ENCODE data around the gene CADPS2. TPM values are rescaled to one million over a fixed set of nuclear protein-coding genes. Genes with fewer than 3 reads are reported as not detected.

Gene CADPS2
- total and polyA plus RNA-seq, 4 experiments from 2014 or later, result not detected

DNA sequence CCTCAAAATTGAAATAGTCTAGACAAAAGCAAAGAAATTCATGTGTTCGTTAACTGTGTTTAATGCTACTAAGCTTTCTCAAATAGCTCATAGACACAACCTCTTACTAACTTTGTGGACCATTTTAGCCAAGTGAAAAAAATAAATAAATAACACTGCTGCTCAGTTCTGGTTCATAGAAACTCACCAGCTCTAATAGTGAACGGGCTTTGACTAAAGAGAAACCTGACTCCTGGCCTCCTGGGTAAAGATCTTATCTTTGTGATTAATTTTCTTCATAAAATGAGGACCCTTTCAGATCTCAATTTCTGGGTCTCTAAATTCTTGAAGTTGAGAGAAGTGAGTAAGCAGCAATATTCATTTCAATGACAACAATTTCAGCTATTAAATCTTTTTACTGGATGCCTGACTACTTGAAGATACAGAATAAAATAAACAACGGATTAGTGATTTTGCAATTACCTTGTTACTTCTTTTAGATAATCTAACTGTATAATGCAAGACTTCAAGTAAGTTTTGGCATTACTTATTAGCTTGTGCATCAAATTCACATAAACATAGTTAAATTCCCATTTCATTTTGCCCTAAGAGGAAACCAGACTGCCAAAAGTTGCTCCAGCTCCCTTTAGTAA, 3.1 kb downstream of the CADPS2 start:
- H3K27me3 ChIP-seq (ENCODE audit: insufficient read depth, low read length), result peaks cover 16% of the 10 kb centered on the region
- no peaks in the 10 kb centered on the region for H3K36me3 Mint-ChIP-seq
- no peak overlapping the region for H3K27ac ChIP-seq (ENCODE audit: low read depth, low read length)
- no peak for DNase-seq
- H3K4me1 Mint-ChIP-seq, result peaks cover 1 to 10% (median 5%) of the 10 kb centered on the region in 4 donors
- no peaks in the 10 kb centered on the region for H3K9me3 ChIP-seq (ENCODE audit: control insufficient read depth in 1 of 2, low read length in 2 of 2)
- CTCF ChIA-PET (ENCODE audit: partially characterized antibody), result no interaction called here
- no peak overlapping the region for H3K27ac Mint-ChIP-seq
- POLR2A ChIA-PET (ENCODE audit: partially characterized antibody), result no interaction called here
- intact Hi-C loops (cut with micrococcal nuclease), result no loop called here
- peaks cover 0 to 13% (median under 1%) of the 10 kb centered on the region in 8 donors for H3K9me3 Mint-ChIP-seq
- no peaks in the 10 kb centered on the region for H3K36me3 ChIP-seq (ENCODE audit: insufficient read depth, low read length)
- H3K4me3 Mint-ChIP-seq, result no peak overlapping the region
- no peaks in the 10 kb centered on the region for H3K4me1 ChIP-seq (ENCODE audit: insufficient read depth, low read length)
- peaks cover 25 to 28% of the 10 kb centered on the region in 2 donors for H3K27me3 Mint-ChIP-seq
- H3K4me3 ChIP-seq (ENCODE audit: low read length in 2 of 2), result no peak overlapping the region

DNA sequence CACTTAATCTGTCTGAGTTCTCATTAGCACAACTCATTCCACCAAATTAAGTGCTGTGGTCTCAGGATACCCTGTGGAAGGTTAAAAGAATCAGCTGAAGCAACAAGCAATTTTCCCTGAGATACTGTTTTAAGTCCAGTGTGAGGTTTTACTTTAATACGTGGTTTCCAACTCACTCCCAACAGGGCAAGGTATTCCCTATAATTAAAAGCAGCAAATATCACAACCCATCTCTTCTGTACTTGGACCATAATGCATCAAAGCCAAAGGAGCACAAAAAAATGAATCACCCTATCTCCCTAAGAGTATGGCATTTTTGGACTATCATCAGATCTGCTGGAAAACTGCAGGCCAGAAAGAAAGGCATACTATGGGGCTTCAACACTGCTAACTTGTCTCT, 4.9 kb downstream of the CADPS2 start:
- Mint-ChIP-seq H3K27me3 (peaks cover 13 to 17% of the 10 kb centered on the region in 2 donors), H3K36me3 (no peaks in the 10 kb centered on the region), H3K4me3 (no peak overlapping the region), H3K27ac (no peak overlapping the region), H3K4me1 (peaks cover 1 to 6% (median 3%) of the 10 kb centered on the region in 4 donors), H3K9me3 (peaks cover 0 to 8% (median 0%) of the 10 kb centered on the region in 8 donors)
- Histone ChIP-seq H3K27me3 (ENCODE audit: insufficient read depth, low read length) (peaks cover 8% of the 10 kb centered on the region), H3K4me1 (ENCODE audit: insufficient read depth, low read length) (no peaks in the 10 kb centered on the region), H3K27ac (ENCODE audit: low read depth, low read length) (no peak overlapping the region), H3K4me3 (ENCODE audit: low read length in 2 of 2) (no peak overlapping the region), H3K9me3 (ENCODE audit: control insufficient read depth in 1 of 2, low read length in 2 of 2) (no peaks in the 10 kb centered on the region), H3K36me3 (ENCODE audit: insufficient read depth, low read length) (no peaks in the 10 kb centered on the region)
- ChIA-PET POLR2A (ENCODE audit: partially characterized antibody) (no interaction called here), CTCF (ENCODE audit: partially characterized antibody) (no interaction called here)
- intact Hi-C loops (cut with micrococcal nuclease), result no loop called here
- DNase-seq, result no peak

DNA sequence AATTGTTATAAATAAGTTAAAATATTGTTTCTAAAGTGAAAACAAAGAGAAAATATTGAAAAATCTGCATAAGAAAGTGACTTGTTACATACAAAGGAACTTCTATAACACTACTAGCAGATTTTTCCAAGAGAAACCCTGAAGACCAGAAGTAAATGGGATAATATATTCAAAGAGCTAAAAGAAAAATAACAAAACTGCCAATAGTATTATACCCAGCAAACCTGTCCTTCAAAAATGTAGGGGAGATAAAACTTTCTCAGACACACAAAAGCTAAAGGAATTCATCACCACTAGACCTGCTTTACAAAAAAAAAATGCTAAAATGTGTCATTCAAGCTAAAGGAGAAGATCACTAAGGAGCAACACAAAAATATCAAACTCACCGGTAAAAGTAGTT, 17.0 kb downstream of the CADPS2 start:
- H3K36me3 Mint-ChIP-seq, result no peaks in the 10 kb centered on the region
- H3K4me3 Mint-ChIP-seq, result no peak overlapping the region
- ChIA-PET POLR2A (ENCODE audit: partially characterized antibody) (no interaction called here), CTCF (ENCODE audit: partially characterized antibody) (no interaction called here)
- H3K4me1 ChIP-seq (ENCODE audit: insufficient read depth, low read length), result no peaks in the 10 kb centered on the region
- H3K36me3 ChIP-seq (ENCODE audit: insufficient read depth, low read length), result no peaks in the 10 kb centered on the region
- intact Hi-C loops (cut with micrococcal nuclease), result no loop called here
- H3K27me3 Mint-ChIP-seq, result no peaks in the 10 kb centered on the region
- no peak for DNase-seq
- no peak overlapping the region for H3K27ac Mint-ChIP-seq
- H3K27me3 ChIP-seq (ENCODE audit: insufficient read depth, low read length), result no peaks in the 10 kb centered on the region
- H3K4me1 Mint-ChIP-seq, result no peaks in the 10 kb centered on the region
- H3K9me3 ChIP-seq (ENCODE audit: control insufficient read depth in 1 of 2, low read length in 2 of 2), result peaks cover 0 to 16% of the 10 kb centered on the region in 2 donors
- no peak overlapping the region for H3K4me3 ChIP-seq (ENCODE audit: low read length in 2 of 2)
- no peak overlapping the region for H3K27ac ChIP-seq (ENCODE audit: low read depth, low read length)
- H3K9me3 Mint-ChIP-seq, result peaks cover 7 to 45% (median 28%) of the 10 kb centered on the region in 8 donors

DNA sequence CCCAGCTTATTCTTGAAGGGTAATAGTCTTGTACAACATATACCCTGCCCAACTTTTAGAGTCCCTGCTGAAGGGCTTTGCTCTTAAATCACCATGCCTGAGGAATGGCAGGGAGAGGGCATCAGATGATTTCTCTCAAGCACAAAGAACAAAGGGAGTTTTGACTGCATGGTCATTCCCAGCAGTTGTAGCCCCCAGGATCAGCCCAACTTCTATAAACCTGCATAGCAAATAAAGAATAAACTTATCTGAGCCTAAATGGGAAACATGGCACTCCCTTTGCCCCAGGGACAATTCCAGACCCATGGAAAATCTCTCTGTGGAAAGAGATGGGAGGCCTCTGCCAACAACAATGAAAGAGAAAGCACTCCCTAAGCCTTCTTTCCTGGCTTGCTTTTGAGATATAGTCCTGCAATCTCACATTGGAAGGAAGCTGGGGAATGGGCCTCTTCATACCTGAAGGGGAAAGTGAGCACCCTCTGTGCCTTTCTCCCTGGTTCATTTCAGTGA, 18.7 kb downstream of the CADPS2 start:
- Mint-ChIP-seq H3K27me3 (no peaks in the 10 kb centered on the region), H3K36me3 (no peaks in the 10 kb centered on the region), H3K4me1 (no peaks in the 10 kb centered on the region), H3K9me3 (peaks cover 7 to 41% (median 28%) of the 10 kb centered on the region in 8 donors), H3K4me3 (no peak overlapping the region), H3K27ac (no peak overlapping the region)
- POLR2A ChIA-PET (ENCODE audit: partially characterized antibody), result no interaction called here
- peaks cover 0 to 16% of the 10 kb centered on the region in 2 donors for H3K9me3 ChIP-seq (ENCODE audit: control insufficient read depth in 1 of 2, low read length in 2 of 2)
- DNase-seq, result no peak
- H3K27ac ChIP-seq (ENCODE audit: low read depth, low read length), result no peak overlapping the region
- no peaks in the 10 kb centered on the region for H3K4me1 ChIP-seq (ENCODE audit: insufficient read depth, low read length)
- CTCF ChIA-PET (ENCODE audit: partially characterized antibody), result no interaction called here
- no peaks in the 10 kb centered on the region for H3K36me3 ChIP-seq (ENCODE audit: insufficient read depth, low read length)
- no peak overlapping the region for H3K4me3 ChIP-seq (ENCODE audit: low read length in 2 of 2)
- intact Hi-C loops (cut with micrococcal nuclease), result no loop called here
- no peaks in the 10 kb centered on the region for H3K27me3 ChIP-seq (ENCODE audit: insufficient read depth, low read length)

- Histone ChIP-seq H3K36me3 (ENCODE audit: insufficient read depth, low read length) (no peaks in the 10 kb centered on the region), H3K4me1 (ENCODE audit: insufficient read depth, low read length) (no peaks in the 10 kb centered on the region), H3K27me3 (ENCODE audit: insufficient read depth, low read length) (no peaks in the 10 kb centered on the region), H3K27ac (ENCODE audit: low read depth, low read length) (no peak overlapping the region), H3K4me3 (ENCODE audit: low read length in 2 of 2) (no peak overlapping the region), H3K9me3 (ENCODE audit: control insufficient read depth in 1 of 2, low read length in 2 of 2) (peaks cover 0 to 16% of the 10 kb centered on the region in 2 donors)
- no peaks in the 10 kb centered on the region for H3K27me3 Mint-ChIP-seq
- intact Hi-C loops (cut with micrococcal nuclease), result no loop called here
- no peak for DNase-seq
- peaks cover 6 to 33% (median 23%) of the 10 kb centered on the region in 8 donors for H3K9me3 Mint-ChIP-seq
- H3K4me1 Mint-ChIP-seq, result no peaks in the 10 kb centered on the region
- no peak overlapping the region for H3K4me3 Mint-ChIP-seq
- POLR2A ChIA-PET (ENCODE audit: partially characterized antibody), result no interaction called here
- H3K27ac Mint-ChIP-seq, result no peak overlapping the region
- H3K36me3 Mint-ChIP-seq, result no peaks in the 10 kb centered on the region
- CTCF ChIA-PET (ENCODE audit: partially characterized antibody), result no interaction called here
These were observed 21.4 kb downstream of the CADPS2 start for GRCh38 chr7:122864838-122865237.

GRCh38 chr7:122864016-122864415, 22.2 kb downstream of the CADPS2 start:
- no peaks in the 10 kb centered on the region for H3K27me3 Mint-ChIP-seq
- no peak overlapping the region for H3K27ac Mint-ChIP-seq
- H3K9me3 Mint-ChIP-seq, result peaks cover 6 to 27% (median 18%) of the 10 kb centered on the region in 8 donors
- Histone ChIP-seq H3K9me3 (ENCODE audit: control insufficient read depth in 1 of 2, low read length in 2 of 2) (peaks cover 0 to 11% of the 10 kb centered on the region in 2 donors), H3K27me3 (ENCODE audit: insufficient read depth, low read length) (no peaks in the 10 kb centered on the region), H3K36me3 (ENCODE audit: insufficient read depth, low read length) (no peaks in the 10 kb centered on the region), H3K4me3 (ENCODE audit: low read length in 2 of 2) (no peak overlapping the region), H3K4me1 (ENCODE audit: insufficient read depth, low read length) (no peaks in the 10 kb centered on the region), H3K27ac (ENCODE audit: low read depth, low read length) (no peak overlapping the region)
- POLR2A ChIA-PET (ENCODE audit: partially characterized antibody), result no interaction called here
- no peak for DNase-seq
- CTCF ChIA-PET (ENCODE audit: partially characterized antibody), result no interaction called here
- H3K4me1 Mint-ChIP-seq, result no peaks in the 10 kb centered on the region
- no peaks in the 10 kb centered on the region for H3K36me3 Mint-ChIP-seq
- intact Hi-C loops (cut with micrococcal nuclease), result no loop called here
- H3K4me3 Mint-ChIP-seq, result no peak overlapping the region

DNA sequence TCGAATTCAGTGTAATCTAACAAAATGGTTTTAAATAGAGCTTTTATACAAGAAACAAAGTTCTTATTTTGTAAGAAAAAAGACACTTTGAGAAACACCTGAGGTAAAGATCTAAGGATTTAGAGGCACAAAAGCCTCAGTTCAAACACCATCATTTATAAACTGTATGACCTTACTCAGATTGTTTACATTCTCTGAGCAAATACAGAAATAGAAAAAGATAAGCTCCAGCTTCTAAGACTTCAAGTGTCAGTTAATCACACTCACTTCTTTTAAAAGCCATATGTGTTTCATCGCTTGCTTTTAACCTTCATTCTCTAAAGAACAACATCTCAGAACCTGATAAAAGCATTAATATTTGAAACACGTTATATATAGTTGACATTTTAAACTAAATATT, 27.9 kb downstream of the CADPS2 start:
- Histone ChIP-seq H3K4me3 (ENCODE audit: low read length in 2 of 2) (no peak overlapping the region), H3K27me3 (ENCODE audit: insufficient read depth, low read length) (no peaks in the 10 kb centered on the region), H3K4me1 (ENCODE audit: insufficient read depth, low read length) (no peaks in the 10 kb centered on the region), H3K27ac (ENCODE audit: low read depth, low read length) (no peak overlapping the region), H3K36me3 (ENCODE audit: insufficient read depth, low read length) (no peaks in the 10 kb centered on the region), H3K9me3 (ENCODE audit: control insufficient read depth in 1 of 2, low read length in 2 of 2) (no peaks in the 10 kb centered on the region)
- no peaks in the 10 kb centered on the region for H3K4me1 Mint-ChIP-seq
- H3K27ac Mint-ChIP-seq, result no peak overlapping the region
- intact Hi-C loops (cut with micrococcal nuclease), result no loop called here
- H3K27me3 Mint-ChIP-seq, result no peaks in the 10 kb centered on the region
- DNase-seq, result no peak
- ChIA-PET CTCF (ENCODE audit: partially characterized antibody) (no interaction called here), POLR2A (ENCODE audit: partially characterized antibody) (no interaction called here)
- H3K4me3 Mint-ChIP-seq, result no peak overlapping the region
- H3K9me3 Mint-ChIP-seq, result peaks cover 0 to 8% (median under 1%) of the 10 kb centered on the region in 8 donors
- H3K36me3 Mint-ChIP-seq, result no peaks in the 10 kb centered on the region
